ENCODE results near the gene PLCL2.

DNA sequence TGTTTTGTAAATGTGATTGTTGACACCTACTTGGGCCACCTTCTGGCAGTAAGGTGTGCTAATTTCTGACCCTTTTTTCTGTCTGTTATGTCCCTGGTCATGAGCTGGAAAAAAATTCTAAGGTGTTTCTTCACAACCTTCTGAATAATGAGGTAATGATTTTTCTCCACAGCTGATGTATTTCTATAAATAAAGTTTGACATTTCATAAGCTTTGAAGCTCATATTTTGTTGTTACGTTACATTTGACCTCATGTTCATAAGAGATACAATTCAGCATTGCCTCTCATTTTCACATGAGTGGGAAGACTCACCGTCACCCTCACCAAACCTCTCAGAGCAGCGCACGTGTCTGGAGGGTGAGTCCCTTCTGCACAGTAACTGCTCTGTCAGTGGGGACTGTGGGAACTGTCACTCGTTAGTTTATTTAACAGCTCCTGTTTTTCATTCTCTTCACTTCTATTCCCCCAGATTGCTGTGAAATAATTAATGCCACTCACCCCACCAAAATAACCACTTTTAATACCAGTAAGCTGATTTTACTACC, 140.9 kb downstream of the PLCL2 start:
- TF ChIP-seq, protein P1, sequence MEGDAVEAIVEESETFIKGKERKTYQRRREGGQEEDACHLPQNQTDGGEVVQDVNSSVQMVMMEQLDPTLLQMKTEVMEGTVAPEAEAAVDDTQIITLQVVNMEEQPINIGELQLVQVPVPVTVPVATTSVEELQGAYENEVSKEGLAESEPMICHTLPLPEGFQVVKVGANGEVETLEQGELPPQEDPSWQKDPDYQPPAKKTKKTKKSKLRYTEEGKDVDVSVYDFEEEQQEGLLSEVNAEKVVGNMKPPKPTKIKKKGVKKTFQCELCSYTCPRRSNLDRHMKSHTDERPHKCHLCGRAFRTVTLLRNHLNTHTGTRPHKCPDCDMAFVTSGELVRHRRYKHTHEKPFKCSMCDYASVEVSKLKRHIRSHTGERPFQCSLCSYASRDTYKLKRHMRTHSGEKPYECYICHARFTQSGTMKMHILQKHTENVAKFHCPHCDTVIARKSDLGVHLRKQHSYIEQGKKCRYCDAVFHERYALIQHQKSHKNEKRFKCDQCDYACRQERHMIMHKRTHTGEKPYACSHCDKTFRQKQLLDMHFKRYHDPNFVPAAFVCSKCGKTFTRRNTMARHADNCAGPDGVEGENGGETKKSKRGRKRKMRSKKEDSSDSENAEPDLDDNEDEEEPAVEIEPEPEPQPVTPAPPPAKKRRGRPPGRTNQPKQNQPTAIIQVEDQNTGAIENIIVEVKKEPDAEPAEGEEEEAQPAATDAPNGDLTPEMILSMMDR (IDR thresholded peaks at IDR 0.05), result no peak
- TF ChIP-seq ZFX (IDR thresholded peaks at IDR 0.05; ENCODE audit: borderline replicate concordance), result no peak
